NCI-H187 (cell line): Measurements from ENCODE around the gene BCAS1.
"Not testable (repeated sequence)": the region's sequence is repeated elsewhere in the genome, so short reads cannot be mapped to it uniquely, and the experiment has no call there.

ENCODE experiments used
- DNase-seq, 2 experiments: peaks; one replicate each; lab custom pipeline; 2025; lab: John Stamatoyannopoulos, UW

Gene BCAS1

DNA sequence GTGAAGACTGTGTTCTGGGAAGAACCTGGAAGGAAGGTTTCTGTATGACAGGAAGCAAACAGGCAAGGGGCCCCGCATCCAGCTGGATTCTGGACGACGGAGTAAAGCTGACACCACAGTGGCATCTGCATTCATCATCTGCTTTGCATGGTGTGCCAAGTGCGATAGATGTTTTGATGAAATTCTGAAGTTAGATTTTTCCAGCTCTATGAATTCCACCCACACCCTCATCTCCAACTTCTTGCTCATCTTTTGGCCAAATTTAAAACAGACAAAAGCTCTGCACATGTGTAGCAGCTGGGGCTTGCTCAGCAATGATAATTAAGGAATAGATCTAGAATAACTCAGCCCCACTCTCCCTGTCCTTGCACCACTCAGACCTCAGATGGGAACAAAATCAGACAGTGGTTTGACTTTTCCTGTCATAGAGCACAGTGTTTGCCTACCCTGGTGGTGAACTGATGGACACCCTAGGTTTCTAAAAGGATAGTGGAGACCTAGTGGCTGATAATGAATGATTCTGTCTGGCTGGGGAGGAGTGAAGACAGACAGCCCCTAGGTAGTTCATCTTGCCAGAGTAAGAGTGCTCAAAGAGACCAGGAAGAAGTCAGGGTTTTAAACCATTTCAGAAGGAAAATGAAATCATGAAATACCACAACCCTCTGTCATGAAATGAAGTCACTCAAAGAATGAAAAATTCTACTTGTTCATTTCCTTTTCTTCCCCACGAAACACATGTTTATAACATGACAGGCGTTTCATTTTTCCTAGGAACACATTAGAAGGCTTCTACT is 85.8 kb downstream of the BCAS1 start:
- no peak for DNase-seq

DNA sequence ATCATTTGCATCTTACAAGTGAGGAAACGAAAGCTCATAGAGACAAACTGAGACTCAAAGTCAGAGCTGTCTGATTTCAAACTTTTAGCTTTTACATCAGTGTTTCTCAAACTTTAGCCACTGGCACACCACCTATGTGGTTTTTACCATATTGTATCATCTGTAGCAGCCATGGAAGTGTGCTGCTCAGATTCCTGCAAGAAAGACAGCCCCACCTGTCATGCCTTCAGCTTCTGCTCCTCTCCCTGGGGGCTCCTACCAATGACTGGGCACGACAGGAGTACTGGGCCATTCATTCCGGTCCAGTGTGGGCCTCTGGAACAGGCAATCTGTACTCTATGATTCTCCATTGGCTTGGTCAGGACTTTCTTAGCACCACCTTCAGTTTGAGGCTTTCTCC is 87.0 kb downstream of the BCAS1 start:
- no peak for DNase-seq

DNA sequence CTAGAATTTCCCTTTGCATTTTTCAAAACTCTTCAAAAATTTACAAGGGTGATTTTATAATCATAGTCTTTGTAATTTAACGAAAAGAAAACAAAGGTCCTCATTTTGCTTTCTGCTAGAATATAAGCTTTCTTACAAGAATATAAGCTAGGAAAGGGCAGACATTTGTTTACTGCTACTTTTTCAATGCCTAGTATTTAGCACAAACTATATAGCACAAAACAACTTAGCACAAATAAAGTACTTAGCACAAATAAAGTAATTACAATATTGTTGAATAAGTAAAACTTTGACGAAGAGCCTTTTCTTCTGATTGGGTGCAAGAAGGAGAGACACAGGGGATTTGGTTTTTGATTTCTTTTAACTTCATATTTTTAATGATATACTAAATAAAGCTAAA is 87.8 kb downstream of the BCAS1 start:
- DNase-seq, result no peak

DNA sequence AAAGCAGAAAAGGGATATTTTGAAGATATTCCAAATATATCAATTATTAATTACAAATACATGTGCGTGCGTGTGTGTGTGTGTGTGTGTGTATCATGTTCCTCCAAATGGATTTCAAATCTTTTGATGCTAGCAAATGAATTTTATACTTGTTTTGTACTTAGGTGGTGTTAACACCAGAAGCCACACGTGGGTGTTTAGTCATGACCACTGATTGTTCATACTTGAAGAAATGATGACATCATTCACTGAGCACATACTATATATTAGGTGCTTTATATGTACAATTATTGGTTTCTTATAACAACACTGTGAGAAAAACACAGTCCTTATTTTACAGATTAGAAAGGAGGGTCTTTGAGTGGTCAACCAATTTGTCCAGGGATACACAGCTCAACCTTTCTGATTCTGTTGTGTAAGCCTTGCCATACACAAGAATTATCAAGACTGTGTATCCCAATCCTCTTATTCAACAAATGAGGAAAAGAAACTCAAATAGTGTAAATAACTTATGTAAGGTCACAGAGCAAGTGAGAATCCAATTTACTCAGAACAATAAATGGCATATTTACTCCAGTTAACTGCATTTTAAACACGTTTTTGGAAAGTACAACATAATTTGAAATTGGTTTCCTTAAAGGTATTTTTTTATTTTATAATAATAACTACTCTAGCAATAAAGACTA is 88.5 kb downstream of the BCAS1 start:
- DNase-seq, result no peak

DNA sequence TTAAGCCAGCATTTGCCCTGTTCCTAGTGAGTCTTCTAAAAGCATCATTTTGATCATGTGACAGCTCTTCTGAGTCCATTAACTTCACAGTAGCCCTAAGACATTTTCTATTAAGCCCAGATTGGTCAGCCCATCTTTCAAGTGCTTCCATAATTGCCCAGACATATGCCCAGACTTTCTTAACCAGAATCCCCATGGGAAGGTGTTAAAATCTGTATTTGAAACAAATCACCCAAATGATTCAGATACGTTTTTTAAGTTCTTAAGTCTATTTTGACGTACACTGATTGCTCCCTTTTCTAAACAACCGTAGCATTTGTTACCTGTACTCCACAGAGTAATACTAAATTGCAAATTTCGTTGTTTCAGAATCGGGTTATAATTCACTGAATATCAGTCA is 89.3 kb downstream of the BCAS1 start:
- DNase-seq, result no peak

DNA sequence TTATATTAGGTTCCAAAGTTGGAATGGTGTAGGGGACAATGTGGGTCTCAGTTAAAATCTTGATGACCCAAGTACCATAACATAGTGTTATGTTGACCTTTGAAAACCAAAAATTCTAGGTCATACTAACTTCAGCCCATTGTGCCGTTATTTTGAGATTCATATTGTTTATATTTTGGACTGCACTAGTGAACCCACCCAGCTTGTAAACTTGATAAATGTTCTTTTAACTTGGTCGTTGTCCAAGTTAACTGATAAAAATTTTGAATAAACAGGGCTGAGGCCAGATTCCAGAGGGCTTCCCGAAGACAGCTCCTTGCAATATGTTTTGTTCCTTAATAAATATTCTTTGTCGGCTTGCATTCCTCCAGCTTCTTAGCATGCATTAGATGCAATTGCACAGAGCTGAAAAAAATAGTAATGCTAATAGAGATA is 90.3 kb downstream of the BCAS1 start:
- DNase-seq, result no peak

DNA sequence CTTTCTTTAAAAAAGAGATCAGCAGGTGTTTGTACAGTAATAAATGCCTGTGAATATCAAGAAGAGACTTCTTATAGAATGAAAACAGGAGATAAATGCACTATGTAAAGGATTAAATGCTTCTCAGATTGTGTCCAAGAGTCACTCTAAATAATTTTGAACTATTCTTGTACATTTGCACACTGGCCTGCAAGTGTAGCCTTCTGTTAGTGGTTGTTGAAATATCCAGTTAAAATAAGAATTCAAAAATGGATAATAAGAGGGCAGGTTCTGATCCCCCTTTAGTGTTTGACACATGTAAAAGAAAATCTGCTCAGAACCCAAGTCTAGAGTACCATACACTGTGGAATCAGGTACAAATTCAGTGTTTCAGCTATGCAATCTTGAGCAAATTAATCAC is 91.9 kb downstream of the BCAS1 start:
- DNase-seq, result no peak

DNA sequence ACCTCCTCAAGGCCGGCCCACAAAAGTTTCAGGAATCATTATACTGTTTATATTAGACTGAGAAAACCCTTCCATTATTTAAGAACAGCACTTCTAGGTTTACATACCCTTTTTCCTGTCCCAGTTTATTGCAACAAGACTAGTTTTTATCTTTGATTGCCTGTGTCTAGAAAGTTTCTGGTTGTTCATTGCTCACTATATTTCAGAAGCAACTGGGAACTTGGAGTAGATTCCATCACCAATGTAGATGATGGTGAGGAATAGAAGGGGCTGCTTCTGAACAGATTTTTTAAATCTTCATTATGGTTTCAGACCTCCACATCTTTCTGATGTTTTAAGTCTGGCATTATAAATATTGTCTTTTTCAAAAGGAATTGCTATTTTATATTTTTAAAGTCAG is 93.0 kb downstream of the BCAS1 start:
- DNase-seq, result no peak

DNA sequence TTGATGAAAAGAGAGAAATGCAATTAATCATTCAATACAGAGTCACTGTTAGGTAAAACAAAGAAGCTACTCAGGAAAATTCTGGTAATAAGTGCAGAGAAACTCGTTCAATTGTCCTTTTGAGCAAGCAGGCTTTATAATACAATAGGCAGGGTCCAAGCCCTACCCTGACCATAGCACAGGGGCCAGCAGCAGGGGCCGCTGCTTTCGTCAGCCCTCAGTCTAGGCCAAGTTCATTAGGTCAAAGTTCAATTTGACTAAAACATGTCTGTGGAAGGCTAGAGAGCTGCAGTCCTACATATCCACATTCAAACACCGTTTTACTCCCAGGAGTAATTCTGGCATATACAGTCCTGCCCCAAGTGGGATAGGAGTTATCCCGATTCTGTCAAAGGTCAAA is 94.6 kb downstream of the BCAS1 start:
- DNase-seq, result no peak

DNA sequence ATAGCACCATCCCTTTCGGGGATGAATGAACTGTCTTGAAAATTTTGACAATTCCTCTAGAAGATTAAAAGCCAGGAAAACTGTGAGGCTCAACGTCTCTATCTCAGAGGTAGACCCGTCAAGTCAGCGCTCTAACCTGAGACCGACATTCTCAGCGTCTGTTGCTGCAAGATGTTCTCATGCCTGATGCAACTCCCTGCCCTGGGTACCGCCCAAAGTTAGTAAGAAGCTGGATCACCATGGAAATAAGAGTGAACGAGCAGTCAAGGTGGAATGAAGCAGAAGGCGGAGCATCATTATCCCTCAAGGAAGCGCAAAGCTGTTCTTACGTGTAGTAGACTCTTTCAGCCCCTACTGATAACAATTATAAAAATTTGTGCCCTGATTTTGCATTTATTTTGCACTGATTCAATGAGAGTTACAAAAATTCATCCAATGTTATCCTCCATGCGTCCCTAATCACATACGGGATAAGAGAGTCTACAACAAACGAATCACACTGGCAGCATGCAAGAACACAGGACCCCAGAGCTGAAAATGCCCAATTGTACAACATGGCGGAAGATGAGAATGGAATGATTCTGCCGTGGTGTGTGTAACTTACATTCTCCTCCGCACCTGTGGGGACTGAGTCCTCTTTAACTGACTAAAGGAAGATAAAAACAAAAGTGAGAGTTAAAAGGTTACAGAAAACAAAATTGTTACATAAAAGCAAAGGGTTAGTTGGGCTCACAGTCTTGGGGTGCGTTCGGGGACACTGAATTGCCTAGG is 95.4 kb downstream of the BCAS1 start:
- DNase-seq, result no peak

DNA sequence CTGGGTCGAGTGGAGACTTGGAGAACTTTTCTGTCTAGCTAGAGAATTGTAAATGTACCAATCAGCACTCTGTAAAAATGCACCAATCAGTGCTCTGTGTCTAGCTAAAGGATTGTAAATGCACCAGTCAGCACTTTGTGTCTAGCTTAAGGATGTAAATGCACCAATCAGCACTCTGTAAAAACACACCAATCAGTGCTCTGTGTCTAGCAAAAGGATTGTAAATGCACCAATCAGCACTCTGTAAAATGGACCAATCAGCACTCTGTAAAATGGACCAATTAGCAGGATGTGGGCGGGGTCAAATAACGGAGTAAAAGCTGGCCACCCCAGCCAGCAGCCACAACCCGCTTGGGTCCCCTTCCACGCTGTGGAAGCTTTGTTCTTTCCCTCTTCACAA is 96.5 kb downstream of the BCAS1 start:
- not testable (repeated sequence) for DNase-seq

DNA sequence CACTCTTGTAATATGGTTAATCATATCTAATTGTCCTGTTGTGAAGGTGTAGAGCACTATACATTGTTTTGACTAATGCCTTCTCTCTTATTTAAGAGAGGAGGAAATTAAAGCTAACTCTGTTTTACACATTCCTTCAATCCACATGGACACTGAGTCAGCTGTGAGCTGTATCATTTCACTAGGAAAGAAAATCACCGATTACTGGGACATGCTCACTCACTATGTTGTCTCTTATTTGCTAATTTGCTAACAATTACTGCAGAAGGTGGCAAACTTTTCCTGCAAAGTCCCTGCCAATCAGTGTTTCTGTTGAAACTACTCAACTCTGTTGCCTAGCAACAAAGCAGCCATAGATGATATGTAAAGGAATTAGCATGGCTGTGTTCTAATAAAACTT is 98.2 kb downstream of the BCAS1 start:
- DNase-seq, result no peak

DNA sequence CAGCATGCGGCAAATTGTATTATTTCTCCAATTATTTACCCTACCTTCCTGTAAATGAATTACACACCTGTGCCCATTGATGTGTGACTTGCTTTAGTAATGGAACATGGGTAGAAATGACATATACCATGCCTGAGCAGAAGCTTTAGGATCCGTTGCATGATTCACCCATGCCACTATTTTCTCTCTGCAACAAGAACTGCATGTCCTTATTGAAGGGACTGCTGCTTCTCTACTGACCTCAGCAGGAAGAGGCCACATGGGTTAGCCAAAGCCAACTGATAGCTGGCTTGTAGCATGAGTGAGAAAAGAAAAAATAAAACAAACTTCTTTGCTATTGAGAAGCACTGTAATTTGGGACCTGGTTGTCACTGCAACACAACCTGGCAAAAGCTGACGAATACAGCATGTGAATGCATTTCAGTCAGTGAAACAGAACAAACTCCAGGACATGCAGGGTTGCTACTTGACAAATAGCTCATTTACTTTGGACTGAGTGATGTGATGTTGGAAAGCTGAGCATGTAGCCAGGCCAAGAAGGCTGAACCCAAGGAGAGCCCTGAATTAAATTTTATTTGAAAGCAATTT is 99.2 kb downstream of the BCAS1 start:
- DNase-seq, result no peak

DNA sequence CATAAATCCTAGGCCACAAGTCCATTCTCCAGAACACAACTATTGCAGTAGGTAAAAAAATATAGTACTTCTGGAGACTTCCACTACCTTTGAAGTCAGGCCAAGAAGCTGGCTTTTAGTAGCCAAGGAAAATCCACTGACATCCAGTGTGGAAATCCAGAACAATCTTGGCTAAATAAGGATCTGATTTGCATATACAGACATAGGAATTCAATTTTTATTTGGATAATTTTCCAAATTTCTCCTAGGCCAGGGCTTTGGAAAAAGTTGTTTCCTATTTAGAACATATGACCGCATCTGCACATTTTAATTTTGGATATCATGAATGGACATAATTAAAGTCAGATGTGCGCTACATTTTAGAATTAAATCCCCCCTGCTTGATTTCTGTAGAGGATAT is 100.2 kb downstream of the BCAS1 start:
- no peak for DNase-seq

DNA sequence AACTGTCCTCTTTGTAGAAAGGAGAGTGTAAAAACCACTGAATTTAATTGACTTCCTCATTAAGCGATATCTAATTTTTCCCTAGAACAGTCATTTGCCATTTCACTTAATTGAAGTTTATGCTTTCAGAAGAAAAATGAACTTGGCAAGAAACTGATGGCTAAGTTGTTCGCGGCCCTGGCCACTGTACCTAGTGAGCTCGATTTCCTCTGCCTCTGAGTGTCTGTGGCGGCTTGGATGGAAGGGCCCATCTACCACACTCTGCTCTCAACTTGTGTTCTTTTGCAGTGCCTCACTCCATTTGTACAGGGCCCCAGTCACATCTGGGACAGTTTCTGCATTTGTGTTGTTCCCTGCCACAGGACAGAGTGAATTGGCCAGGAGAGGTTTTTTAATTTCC is 102.9 kb downstream of the BCAS1 start:
- DNase-seq, result no peak

DNA sequence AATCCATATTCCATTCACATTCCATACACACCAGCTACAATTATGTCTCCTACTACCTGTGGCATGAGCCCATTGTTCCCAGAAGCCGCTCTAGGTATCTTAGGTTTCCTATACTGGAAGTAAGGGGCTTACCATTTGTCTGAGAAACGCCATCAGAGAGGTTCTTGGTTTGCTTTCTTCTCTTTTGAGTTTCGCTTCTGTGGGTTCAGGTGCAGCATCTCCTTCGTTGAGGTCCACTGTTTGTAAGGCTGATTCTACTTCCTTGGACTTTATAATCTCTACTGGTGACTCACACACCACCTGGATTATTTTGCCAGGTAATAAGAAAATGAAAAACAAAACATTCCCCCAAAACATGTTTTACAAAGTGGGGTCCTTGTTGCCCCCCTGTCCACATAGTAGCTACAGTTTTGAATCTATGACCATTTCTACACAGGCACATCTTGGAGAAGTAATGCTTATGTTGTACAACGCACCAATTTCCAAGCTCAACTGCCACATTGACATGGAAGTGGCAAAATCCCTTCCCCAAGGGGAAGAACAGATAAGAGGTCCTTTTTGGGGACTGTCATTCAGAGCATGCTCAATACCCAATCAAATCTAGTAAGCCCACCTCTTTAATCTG is 103.5 kb downstream of the BCAS1 start:
- no peak for DNase-seq

DNA sequence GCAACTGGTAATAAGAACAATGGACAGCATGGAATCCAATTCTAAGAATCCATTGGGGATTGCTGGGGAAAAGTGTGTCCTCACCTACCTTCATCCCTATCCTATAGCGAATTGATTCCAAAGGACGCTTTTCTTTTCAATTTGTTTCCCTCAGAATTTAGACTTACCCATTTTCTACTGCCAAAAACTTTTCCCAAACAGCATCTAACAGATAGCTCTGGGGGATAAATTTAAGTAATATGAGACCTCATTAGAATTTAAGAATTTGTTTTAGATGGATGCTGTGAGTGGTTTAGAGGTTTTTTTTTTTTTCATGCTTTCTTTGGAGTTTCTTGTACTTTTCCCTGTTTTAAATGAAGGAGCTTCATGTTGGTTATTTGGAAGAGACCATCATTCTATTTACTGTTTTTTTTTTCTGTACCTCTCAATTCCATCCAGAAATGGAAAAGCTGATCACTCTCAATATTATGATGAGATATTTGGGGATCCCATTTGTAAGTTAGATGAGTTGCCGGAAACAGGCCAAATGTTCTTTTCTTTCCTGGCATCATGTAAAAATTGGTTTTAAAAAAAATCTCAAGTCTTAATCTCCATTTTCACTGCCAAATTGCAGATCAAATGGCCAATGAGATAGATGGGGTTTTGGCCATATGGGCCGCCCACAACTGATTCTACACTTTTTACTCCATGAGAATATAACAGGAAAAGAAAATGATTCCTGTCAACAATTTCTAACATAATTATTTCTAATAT is 105.7 kb downstream of the BCAS1 start:
- DNase-seq, result no peak

DNA sequence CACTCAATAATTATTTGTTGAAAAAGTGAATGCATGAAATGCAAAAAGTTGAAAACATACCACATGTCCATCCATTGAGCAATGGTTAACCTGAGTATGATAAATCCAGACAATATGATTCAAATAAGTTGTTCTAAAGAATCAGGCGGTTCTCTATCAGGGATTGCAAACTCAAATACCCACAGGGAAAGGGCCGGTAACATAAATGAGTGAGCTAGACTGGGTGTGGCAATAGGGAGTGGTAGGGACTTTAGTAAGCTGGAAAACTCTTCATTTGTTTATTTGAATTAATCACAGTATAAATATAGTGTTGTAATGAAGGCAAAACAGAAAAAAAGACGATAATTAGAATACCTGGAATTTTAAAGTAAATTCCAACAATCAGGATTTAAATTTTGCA is 106.3 kb downstream of the BCAS1 start:
- no peak for DNase-seq

DNA sequence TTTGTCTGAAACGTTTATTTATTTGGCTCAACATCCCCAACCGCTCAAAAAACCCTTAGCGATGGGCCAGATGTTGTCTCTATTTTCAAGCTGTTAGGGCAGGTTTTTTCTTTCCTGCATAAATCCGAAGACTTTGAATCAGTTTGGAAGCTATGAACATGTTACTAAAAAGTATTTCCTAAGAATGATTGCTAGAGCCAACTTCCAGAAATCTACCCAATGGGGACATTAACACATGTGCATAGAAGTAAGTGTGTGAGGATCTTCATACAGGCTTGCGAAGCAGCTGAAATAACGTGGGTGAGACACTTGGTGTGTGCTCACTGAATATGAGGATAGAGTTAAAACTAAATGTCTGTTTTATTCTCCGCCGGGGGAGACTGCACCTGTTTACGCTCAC is 106.8 kb downstream of the BCAS1 start:
- DNase-seq, result no peak

DNA sequence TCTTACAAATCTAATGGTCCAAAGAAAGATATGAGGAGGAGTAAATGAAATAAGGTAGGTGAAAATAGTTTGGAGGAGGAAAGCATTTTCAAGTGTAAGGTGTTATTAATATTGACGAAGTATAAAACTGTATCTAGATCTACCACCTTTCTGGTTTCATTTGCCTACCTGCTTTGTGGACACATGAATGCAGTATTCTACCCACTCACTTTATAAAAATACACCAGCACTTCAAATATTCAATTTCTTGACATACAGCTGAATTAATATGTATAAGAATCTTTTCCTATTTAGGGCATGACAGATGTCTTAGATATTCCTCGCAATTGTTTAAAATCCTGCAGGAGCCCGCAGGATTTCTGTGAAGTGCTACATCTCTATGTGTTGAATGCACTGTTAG is 108.0 kb downstream of the BCAS1 start:
- DNase-seq, result no peak

DNA sequence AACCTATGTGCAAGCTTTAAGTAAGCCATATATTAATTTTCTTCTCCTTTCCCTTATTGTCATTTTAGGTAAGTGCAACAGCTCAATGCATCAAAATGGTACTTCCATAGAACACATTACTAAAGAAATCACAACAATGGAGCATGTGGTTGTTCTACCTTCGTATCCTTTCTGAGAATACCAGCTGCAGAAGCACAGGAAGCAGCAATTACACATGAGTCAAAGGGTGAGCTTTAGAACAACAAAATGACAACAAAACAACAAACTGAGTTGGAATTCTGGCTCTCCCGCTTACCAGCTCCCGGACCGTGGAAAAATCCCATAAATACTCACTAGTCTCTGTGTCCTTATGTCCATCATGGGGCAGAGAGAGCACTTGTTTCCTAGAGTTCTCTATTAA is 108.9 kb downstream of the BCAS1 start:
- DNase-seq, result no peak
